ENCODE measurements around the gene FAM114A1. TPM values are rescaled to one million over a fixed set of nuclear protein-coding genes. Genes with fewer than 3 reads are reported as not detected.

Gene FAM114A1
- total and polyA plus RNA-seq, 2 of the 8 experiments (the other 6 are each of a cell fraction or from before 2014, with no cell fraction given): 9.5 to 12.0 TPM

- Histone ChIP-seq H3K23ac (ENCODE audit: insufficient read length) (no peak overlapping the region), H3K79me2 (ENCODE audit: control insufficient read depth in 1 of 2, insufficient read depth in 2 of 2, low read length in 2 of 2) (no peaks in the 10 kb centered on the region), H4K20me1 (replicated peaks in 1 of 2; ENCODE audit: control insufficient read depth in 1 of 2, insufficient read depth in 2 of 2, low read length in 2 of 2) (peaks cover 0 to 3% of the 10 kb centered on the region in 2 experiments), H2BK120ac (replicated peaks; ENCODE audit: low read depth, low read length) (no peak overlapping the region), H3K4me2 (ENCODE audit: insufficient read depth in 1 of 2, low read depth in 2 of 2, low read length in 2 of 2) (no peak overlapping the region; a peak in 1 of 4 replicates), H3K79me1 (ENCODE audit: low read depth, low read length) (peaks cover 2% of the 10 kb centered on the region; the same call in 1 of the 2 replicates), H3K9ac (replicated peaks in 1 of 4; ENCODE audit: extremely low read depth in 1 of 4, low read depth in 3 of 4, low read length in 3 of 4) (no peak overlapping the region), H3K36me3 (ENCODE audit: control insufficient read depth in 2 of 4, insufficient read depth in 4 of 4, low read length in 3 of 4) (peaks cover 0 to 2% (median 0%) of the 10 kb centered on the region in 4 experiments; a peak in 1 of 8 replicates), H3K4ac (replicated peaks; ENCODE audit: insufficient read length, low read depth, low read length) (no peak overlapping the region), H3K4me3 (ENCODE audit: extremely low read depth in 1 of 4, insufficient read depth in 2 of 4, low read depth in 3 of 4, low read length in 4 of 4) (no peak overlapping the region), H4K5ac (ENCODE audit: insufficient read length, low read depth, low read length) (no peak overlapping the region), H2AK5ac (ENCODE audit: low read depth, low read length) (no peak overlapping the region), H2BK20ac (ENCODE audit: low read length) (no peak overlapping the region), H3K4me1 (replicated peaks in 1 of 4; ENCODE audit: control insufficient read depth in 3 of 4, insufficient read depth in 4 of 4, low read length in 3 of 4) (peaks cover 3 to 11% (median 6%) of the 10 kb centered on the region in 4 experiments; a peak in 6 of 7 replicates), H3K9me3 (ENCODE audit: insufficient read depth in 2 of 2, low read depth in 1 of 2, low read length in 1 of 2) (no peaks in the 10 kb centered on the region), H3K56ac (replicated peaks; ENCODE audit: insufficient read length, low read depth, low read length) (peak overlapping the region; percentile 7), H2BK12ac (ENCODE audit: low read depth, low read length) (no peak overlapping the region), H4K8ac (ENCODE audit: extremely low read depth, insufficient read depth, low read length) (no peak overlapping the region), H3K27ac (ENCODE audit: low read depth, low read length) (no peak overlapping the region), H3K18ac (ENCODE audit: extremely low read depth, low read length) (no peak overlapping the region), H3K27me3 (replicated peaks in 1 of 4; ENCODE audit: control insufficient read depth in 3 of 4, extremely low read depth in 1 of 4, insufficient read depth in 3 of 4, low read length in 3 of 4) (peaks cover 0 to 4% (median 0%) of the 10 kb centered on the region in 4 experiments; a peak in 2 of 7 replicates), H2BK5ac (ENCODE audit: low read depth, low read length) (no peak overlapping the region), H2AFZ (ENCODE audit: low read length) (no peak overlapping the region), H2BK15ac (ENCODE audit: low read length) (no peak overlapping the region), H3K23me2 (ENCODE audit: low read depth, low read length) (peaks cover 11% of the 10 kb centered on the region; the same call in 1 of the 2 replicates), H3K14ac (ENCODE audit: insufficient read length) (no peak overlapping the region), H4K91ac (replicated peaks; ENCODE audit: insufficient read length, low read length) (no peak overlapping the region)
- FAIRE-seq (no peak), DNase-seq (ENCODE audit: low read depth in 1 of 2, low spot score in 2 of 2) (no peak)
- TF ChIP-seq CREB1 (IDR thresholded peaks at IDR 0.05): no peak
- TF ChIP-seq NRF1 (IDR thresholded peaks at IDR 0.05; ENCODE audit: low read depth, low read length): no peak
- no peak for TF ChIP-seq EP300 (IDR thresholded peaks at IDR 0.05; ENCODE audit: borderline replicate concordance in 1 of 2, low read depth in 2 of 2, low read length in 2 of 2)
- no peak for TF ChIP-seq RBBP5 (IDR thresholded peaks at IDR 0.05; ENCODE audit: borderline replicate concordance, low read depth, low read length)
- no peak for TF ChIP-seq TAF1 (IDR thresholded peaks at IDR 0.05; ENCODE audit: low read depth, low read length)
- TF ChIP-seq SUZ12 (IDR thresholded peaks at IDR 0.05; ENCODE audit: low read length): no peak
- ChIA-PET POLR2A (ENCODE audit: partially characterized antibody) (no interaction called here), CTCF (ENCODE audit: partially characterized antibody) (interaction anchor here (1.1 to 1.3 kb wide), 2 partner anchors 9 to 175 kb away, joined by 3 to 4 read pairs; no protein-coding TSS in a partner anchor)
- WGBS, 2 experiments (ENCODE audit: extremely low coverage in 1 of 2, insufficient coverage in 1 of 2, insufficient read length in 1 of 2, insufficient replicate concordance in 2 of 2, low coverage in 1 of 2, low lambda C conversion rate in 2 of 2, missing lambda C conversion rate in 1 of 2): 86% methylated on average over 2 of the region's 2 CpGs; no CpG with 5 or more reads in 1 of the 2 experiments
Observed at GRCh38 chr4:38869511-38869910, 1.9 kb downstream of the FAM114A1 start.

Data from H1 (cell line).